Lung (tissue), 12 donors: ENCODE measurements around the gene PCF11. TPM values are rescaled to one million over a fixed set of nuclear protein-coding genes. Genes with fewer than 3 reads are reported as not detected.

ENCODE experiments used
- ATAC-seq: fragments of 200-7000 bp; cut with Tn5 transposase; one replicate; pipeline ENCODE4 v1.9.1; 2020; ENCODE audit warnings: moderate number of reproducible peaks; ENCODE audit not compliant: insufficient read depth, low FRiP score
- DNase-seq, 3 donors: peaks; one replicate each; pipeline ENCODE4 v3.0.0-alpha.2; 2013 to 2017
- H3K27ac ChIP-seq, 2 donors: one replicate each; pipeline ENCODE4 v1.5.1; 2013; ENCODE audit warnings: mild to moderate bottlenecking in 2 of 2, moderate library complexity in 2 of 2, control low read depth in 1 of 2, inconsistent platforms in 1 of 2, low read depth in 1 of 2, low read length in 1 of 2
- H3K27me3 ChIP-seq, 3 donors: one replicate each; pipeline ENCODE4 v1.5.1; 2013; ENCODE audit warnings: low read length in 2 of 3; ENCODE audit not compliant: control insufficient read depth in 3 of 3, insufficient read depth in 3 of 3
- H3K36me3 ChIP-seq, 4 donors: one replicate each; pipeline ENCODE4 v1.5.1; 2013; ENCODE audit warnings: low read length in 4 of 4, mild to moderate bottlenecking in 1 of 4, moderate library complexity in 1 of 4; ENCODE audit not compliant: control insufficient read depth in 4 of 4, insufficient read depth in 4 of 4
- H3K4me1 ChIP-seq, 5 donors: one replicate each; pipeline ENCODE4 v1.5.1; 2013; ENCODE audit warnings: low read length in 5 of 5, mild to moderate bottlenecking in 2 of 5, moderate library complexity in 1 of 5; ENCODE audit not compliant: control insufficient read depth in 5 of 5, insufficient read depth in 5 of 5
- H3K4me3 ChIP-seq: one replicate; pipeline ENCODE4 v1.5.1; 2013; ENCODE audit warnings: mild to moderate bottlenecking, control low read depth, moderate library complexity
- H3K9ac ChIP-seq, 2 donors: one replicate each; pipeline ENCODE4 v1.5.1; 2013; ENCODE audit warnings: low read length in 2 of 2, control low read depth in 1 of 2; ENCODE audit not compliant: insufficient read depth in 1 of 2
- H3K9me3 ChIP-seq, 4 donors: one replicate each; pipeline ENCODE4 v1.5.1; 2013; ENCODE audit warnings: low read length in 3 of 4, mild to moderate bottlenecking in 1 of 4, moderate library complexity in 1 of 4; ENCODE audit not compliant: control insufficient read depth in 4 of 4, insufficient read depth in 3 of 4
- WGBS, 2 donors: extraction: QIAGEN DNeasy Blood & Tissue Kit; methylation state at CpG; one replicate each; pipeline ENCODE4 v1.1.7; 2013; 5-methylcytosine and 5-hydroxymethylcytosine counted together
- polyA plus RNA-seq, 2 donors: library from polyadenylated mRNA; stranded (reverse); fragments of 200-250 nt; gene quantifications; one replicate each; pipeline ENCODE4 v1.2.1, GENCODE V29; 2013
- total RNA-seq, 2 donors: library from RNA; depleted of rRNA in 1 of 2; stranded (reverse); fragments of >200 nt in 1 of 2; gene quantifications; one replicate each; pipeline ENCODE4 v1.2.1, GENCODE V29; 2014 to 2021
- TF ChIP-seq, protein P1 (sequence below): IDR thresholded peaks from 2 replicates; pipeline ENCODE4 v1.5.1; 2012; ENCODE audit warnings: mild to moderate bottlenecking; ENCODE audit errors: control extremely low read depth, extremely low read depth
- donor health status: control.
- donor health status: control.
- donor health status: Bipolar disorder and iron deficiency.
- donor health status: healthy.
- donor health status: DM: yes; HTN: yes; CAD: no.

The PCF11 gene
- total and polyA plus RNA-seq, 4 donors = 28.9 to 63.3 (median 45.0) TPM

- Histone ChIP-seq H3K4me3 (peak within 1 kb of the TSS; percentile 87), H3K9me3 (no peaks in the 10 kb centered on the region), H3K27ac (peak within 1 kb of the TSS; percentile 88 to 99), H3K4me1 (peaks cover 3 to 27% (median 6%) of the 10 kb centered on the region in 5 donors), H3K9ac (peak within 1 kb of the TSS; percentile 92 to 96), H3K27me3 (no peaks in the 10 kb centered on the region), H3K36me3 (peaks cover 4 to 17% (median 8%) of the 10 kb centered on the region in 4 donors)
- ATAC-seq (peak; percentile 93), DNase-seq (peak; percentile 96 to 98 (median 98))
- TF ChIP-seq, protein P1, sequence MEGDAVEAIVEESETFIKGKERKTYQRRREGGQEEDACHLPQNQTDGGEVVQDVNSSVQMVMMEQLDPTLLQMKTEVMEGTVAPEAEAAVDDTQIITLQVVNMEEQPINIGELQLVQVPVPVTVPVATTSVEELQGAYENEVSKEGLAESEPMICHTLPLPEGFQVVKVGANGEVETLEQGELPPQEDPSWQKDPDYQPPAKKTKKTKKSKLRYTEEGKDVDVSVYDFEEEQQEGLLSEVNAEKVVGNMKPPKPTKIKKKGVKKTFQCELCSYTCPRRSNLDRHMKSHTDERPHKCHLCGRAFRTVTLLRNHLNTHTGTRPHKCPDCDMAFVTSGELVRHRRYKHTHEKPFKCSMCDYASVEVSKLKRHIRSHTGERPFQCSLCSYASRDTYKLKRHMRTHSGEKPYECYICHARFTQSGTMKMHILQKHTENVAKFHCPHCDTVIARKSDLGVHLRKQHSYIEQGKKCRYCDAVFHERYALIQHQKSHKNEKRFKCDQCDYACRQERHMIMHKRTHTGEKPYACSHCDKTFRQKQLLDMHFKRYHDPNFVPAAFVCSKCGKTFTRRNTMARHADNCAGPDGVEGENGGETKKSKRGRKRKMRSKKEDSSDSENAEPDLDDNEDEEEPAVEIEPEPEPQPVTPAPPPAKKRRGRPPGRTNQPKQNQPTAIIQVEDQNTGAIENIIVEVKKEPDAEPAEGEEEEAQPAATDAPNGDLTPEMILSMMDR = no peak
- 0% methylated on average over 67 of the region's 67 CpGs for WGBS, 2 donors
These were observed 36.7 kb downstream of the PCF11 start, which contains the start of gene ANKRD42 for GRCh38 chr11:83193315-83194280. Gene ANKRD42, plus strand, starts transcription at chr11:83193712. Its CDS starts 959 bp downstream, at chr11:83194671.

GRCh38 chr11:83194281-83195142 is 37.6 kb downstream of the PCF11 start:
- Histone ChIP-seq H3K9ac (peak overlapping the region; percentile 92 to 96), H3K27ac (peak overlapping the region; percentile 88 to 99), H3K4me1 (peaks cover 3 to 27% (median 6%) of the 10 kb centered on the region in 5 donors), H3K36me3 (peaks cover 3 to 15% (median 8%) of the 10 kb centered on the region in 4 donors), H3K27me3 (no peaks in the 10 kb centered on the region), H3K4me3 (peak overlapping the region; percentile 87), H3K9me3 (no peaks in the 10 kb centered on the region)
- DNase-seq (peak; percentile 73 to 80 (median 78)), ATAC-seq (peak; percentile 70)
- WGBS, 2 donors = 1 to 2% methylated on average over 35 of the region's 35 CpGs
- TF ChIP-seq, protein P1 = no peak

DNA sequence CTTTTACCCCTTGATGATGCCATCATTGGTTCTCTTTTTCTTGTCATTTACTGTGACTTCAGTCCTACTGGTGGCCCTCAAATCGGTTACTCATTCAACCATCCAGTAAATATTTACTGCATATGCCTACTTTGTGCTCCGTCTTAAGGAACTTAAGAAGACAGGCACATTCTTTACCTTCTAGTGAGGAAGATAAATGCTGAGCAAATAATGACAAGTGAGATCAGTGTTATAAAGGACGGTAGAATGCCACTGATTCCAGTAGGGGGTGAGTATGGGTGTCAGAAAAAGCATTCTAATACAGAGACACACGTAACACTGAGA is 38.2 kb downstream of the PCF11 start:
- Histone ChIP-seq H3K9ac (peak overlapping the region in 1 of 2 donors; percentile 92), H3K4me1 (peaks cover 3 to 27% (median 6%) of the 10 kb centered on the region in 5 donors)

More for the DNA sequence above, 38.2 kb downstream of the PCF11 start:
- H3K27me3 ChIP-seq = no peaks in the 10 kb centered on the region
- no peaks in the 10 kb centered on the region for H3K9me3 ChIP-seq
- 34 to 37% methylated on average over 4 of the region's 4 CpGs for WGBS, 2 donors
- no peak overlapping the region for H3K4me3 ChIP-seq
- H3K27ac ChIP-seq = peak overlapping the region in 1 of 2 donors; percentile 88
- TF ChIP-seq, protein P1 = no peak
- no peak for ATAC-seq
- peaks cover 3 to 16% (median 7%) of the 10 kb centered on the region in 4 donors for H3K36me3 ChIP-seq
- peak in 1 of 3 donors; percentile 42 for DNase-seq
